GM19099 (cell line): ENCODE results near the gene CPO.

Experiments
- POLR2A ChIP-seq: IDR thresholded peaks from 3 replicates; pipeline ENCODE4 v1.6.1; 2011; ENCODE audit warnings: low read depth; ENCODE audit not compliant: insufficient read length; ENCODE audit errors: extremely low read depth

The CPO gene

GRCh38 chr2:206984206-206984605, 44.9 kb downstream of the CPO start:
- no peak for TF ChIP-seq POLR2A

- no peak for TF ChIP-seq POLR2A
Observed at GRCh38 chr2:206986943-206987342, 47.6 kb downstream of the CPO start.

GRCh38 chr2:206987810-206988209, 48.5 kb downstream of the CPO start:
- no peak for TF ChIP-seq POLR2A

- TF ChIP-seq POLR2A: no peak
Observed at GRCh38 chr2:206988884-206989283, 49.6 kb downstream of the CPO start.

GRCh38 chr2:206989311-206989710, 50.0 kb downstream of the CPO start:
- no peak for TF ChIP-seq POLR2A

- no peak for TF ChIP-seq POLR2A
Observed at GRCh38 chr2:206990360-206990759, 51.0 kb downstream of the CPO start.

GRCh38 chr2:206991070-206991469, 51.8 kb downstream of the CPO start:
- TF ChIP-seq POLR2A: no peak

GRCh38 chr2:206993396-206993911, 54.1 kb downstream of the CPO start:
- TF ChIP-seq POLR2A: no peak

GRCh38 chr2:206993964-206994363, 54.6 kb downstream of the CPO start:
- TF ChIP-seq POLR2A: no peak

GRCh38 chr2:206996556-206997065, 57.3 kb downstream of the CPO start:
- no peak for TF ChIP-seq POLR2A

GRCh38 chr2:207008105-207008990, 69.0 kb downstream of the CPO start:
- TF ChIP-seq POLR2A: no peak

- no peak for TF ChIP-seq POLR2A
Observed at GRCh38 chr2:207012461-207012860, 73.1 kb downstream of the CPO start.

GRCh38 chr2:207014424-207014823, 75.1 kb downstream of the CPO start:
- no peak for TF ChIP-seq POLR2A

GRCh38 chr2:207015901-207016300, 76.6 kb downstream of the CPO start:
- TF ChIP-seq POLR2A: no peak
